ENCODE results near the gene VAV2. TPM values are rescaled to one million over a fixed set of nuclear protein-coding genes. Genes with fewer than 3 reads are reported as not detected.

VAV2 gene
- total RNA-seq, 1 experiment from 2014 or later, result 9.7 TPM

DNA sequence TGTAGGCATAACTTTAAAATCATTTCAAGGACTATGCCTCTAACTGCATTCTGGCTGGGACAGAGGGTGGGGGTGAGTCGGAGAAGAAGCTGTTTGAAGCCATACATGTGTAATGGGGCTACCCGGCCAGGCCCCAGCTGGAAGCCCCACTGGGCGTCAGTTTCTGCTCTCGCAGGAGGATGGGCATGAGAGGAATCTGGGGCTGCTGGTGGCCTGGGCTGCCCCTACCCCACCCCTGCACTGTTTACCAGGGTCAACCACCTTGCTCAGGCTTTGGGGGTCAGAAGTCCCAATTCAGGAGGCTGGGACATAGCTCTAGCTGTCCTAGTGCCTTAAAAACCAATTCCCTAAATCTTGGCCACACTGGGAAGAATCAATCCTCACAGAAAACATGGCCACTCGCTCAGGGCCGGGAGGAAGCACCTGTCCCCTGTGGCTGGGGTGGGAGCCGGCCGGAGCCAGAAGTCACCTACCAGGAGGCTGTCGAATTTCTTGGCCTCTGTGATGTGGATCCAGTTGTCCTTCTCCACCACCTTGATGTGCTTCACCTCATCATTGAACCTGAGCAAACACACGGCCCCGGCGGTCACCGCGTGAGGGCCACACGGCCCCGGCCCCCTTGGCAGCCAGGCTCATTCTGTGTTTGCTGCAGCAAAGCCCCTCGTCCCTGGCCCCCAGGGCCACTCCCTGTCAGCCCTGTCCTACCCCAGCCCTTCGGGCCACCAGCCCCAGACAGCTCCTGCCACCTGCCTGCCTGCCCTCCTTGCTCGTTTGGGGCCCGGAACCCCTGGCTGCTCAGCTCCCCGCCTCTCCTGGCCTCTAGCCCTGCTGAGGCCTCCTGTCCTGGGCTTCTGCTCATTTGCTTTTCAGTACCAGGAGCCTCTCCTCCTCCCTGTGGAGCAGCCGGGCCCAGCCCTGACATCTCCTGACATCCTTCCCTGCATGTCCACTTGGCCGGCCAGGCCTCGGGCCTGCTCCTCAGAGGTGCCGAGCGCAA lies 220.3 kb downstream of the VAV2 start:
- no peak overlapping the region for H3K4me3 ChIP-seq (ENCODE audit: low read length)
- H3K4me1 ChIP-seq (ENCODE audit: insufficient read depth, low read length), result no peaks in the 10 kb centered on the region
- no peaks in the 10 kb centered on the region for H4K20me1 ChIP-seq (ENCODE audit: low read length)
- no TSS peak for BruUV-seq (replicated peaks)
- H3K79me2 ChIP-seq (ENCODE audit: low read length), result no peaks in the 10 kb centered on the region
- ATAC-seq, result no peak
- H3K27me3 ChIP-seq (ENCODE audit: low read length), result no peaks in the 10 kb centered on the region
- peaks cover 15% of the 10 kb centered on the region for H3K36me3 ChIP-seq (ENCODE audit: low read depth, low read length)
- intact Hi-C loops (cut with micrococcal nuclease), result no loop called here
- no peaks in the 10 kb centered on the region for H3K9me3 ChIP-seq (ENCODE audit: low read length)
- no peak overlapping the region for H3K9ac ChIP-seq (ENCODE audit: low read length)
- H2AFZ ChIP-seq (ENCODE audit: low read length), result no peak overlapping the region
- no peak overlapping the region for H3K27ac ChIP-seq (ENCODE audit: low read length)
- no peak overlapping the region for H3K4me2 ChIP-seq (ENCODE audit: low read length)
- no peaks in the 10 kb centered on the region for H3K9me2 ChIP-seq (replicated peaks; ENCODE audit: low read length)
- no peaks in the 10 kb centered on the region for H3F3A ChIP-seq (ENCODE audit: low read length, unreplicated experiment)
- TF ChIP-seq, protein P1, sequence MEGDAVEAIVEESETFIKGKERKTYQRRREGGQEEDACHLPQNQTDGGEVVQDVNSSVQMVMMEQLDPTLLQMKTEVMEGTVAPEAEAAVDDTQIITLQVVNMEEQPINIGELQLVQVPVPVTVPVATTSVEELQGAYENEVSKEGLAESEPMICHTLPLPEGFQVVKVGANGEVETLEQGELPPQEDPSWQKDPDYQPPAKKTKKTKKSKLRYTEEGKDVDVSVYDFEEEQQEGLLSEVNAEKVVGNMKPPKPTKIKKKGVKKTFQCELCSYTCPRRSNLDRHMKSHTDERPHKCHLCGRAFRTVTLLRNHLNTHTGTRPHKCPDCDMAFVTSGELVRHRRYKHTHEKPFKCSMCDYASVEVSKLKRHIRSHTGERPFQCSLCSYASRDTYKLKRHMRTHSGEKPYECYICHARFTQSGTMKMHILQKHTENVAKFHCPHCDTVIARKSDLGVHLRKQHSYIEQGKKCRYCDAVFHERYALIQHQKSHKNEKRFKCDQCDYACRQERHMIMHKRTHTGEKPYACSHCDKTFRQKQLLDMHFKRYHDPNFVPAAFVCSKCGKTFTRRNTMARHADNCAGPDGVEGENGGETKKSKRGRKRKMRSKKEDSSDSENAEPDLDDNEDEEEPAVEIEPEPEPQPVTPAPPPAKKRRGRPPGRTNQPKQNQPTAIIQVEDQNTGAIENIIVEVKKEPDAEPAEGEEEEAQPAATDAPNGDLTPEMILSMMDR (conservative IDR thresholded peaks at IDR 0.05; ENCODE audit: low read depth, low read length), result no peak
- DNase-seq, result no peak
- POLR2A ChIA-PET (ENCODE audit: unreplicated experiment), result no interaction called here
- CTCF ChIA-PET, result no interaction called here

DNA sequence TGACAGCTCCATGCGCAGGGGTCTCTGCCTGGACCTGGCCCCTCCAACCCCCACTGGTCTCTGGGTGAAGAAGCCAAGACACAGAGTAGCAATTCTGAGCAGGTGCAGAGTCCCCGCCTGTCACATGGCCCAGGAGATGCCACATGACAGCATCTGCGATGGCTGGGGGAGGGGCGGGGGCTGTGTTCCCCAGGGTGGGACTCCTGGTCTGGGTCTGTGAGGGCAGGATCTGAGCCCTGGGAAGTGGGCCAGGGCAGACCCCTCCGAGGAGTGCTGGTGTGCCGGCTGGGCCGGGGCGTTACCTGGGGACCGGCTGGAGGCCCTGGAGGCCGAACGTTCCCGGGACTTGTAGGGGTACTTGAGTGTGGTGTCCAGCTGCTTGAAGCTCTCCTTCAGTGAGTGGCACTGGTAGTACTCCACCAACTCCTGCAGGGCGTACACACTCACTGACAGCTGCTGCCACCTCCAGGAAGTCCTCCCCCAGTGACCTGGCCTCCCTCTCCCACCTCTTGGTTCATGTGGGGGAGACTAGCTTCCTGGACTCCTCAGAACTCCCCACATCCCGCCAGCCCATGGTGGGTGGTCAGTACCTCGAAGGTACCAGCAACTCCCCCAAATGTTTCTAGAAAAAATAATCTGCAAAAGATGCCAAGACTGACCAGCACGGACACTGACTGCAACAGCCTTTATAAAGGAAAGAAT lies 221.9 kb downstream of the VAV2 start:
- Histone ChIP-seq H3K9me3 (ENCODE audit: low read length) (no peaks in the 10 kb centered on the region), H3K4me2 (ENCODE audit: low read length) (no peak overlapping the region), H3F3A (ENCODE audit: low read length, unreplicated experiment) (no peaks in the 10 kb centered on the region), H3K9ac (ENCODE audit: low read length) (no peak overlapping the region), H3K27ac (ENCODE audit: low read length) (no peak overlapping the region), H3K36me3 (ENCODE audit: low read depth, low read length) (peaks cover 16% of the 10 kb centered on the region), H3K4me1 (ENCODE audit: insufficient read depth, low read length) (no peaks in the 10 kb centered on the region), H4K20me1 (ENCODE audit: low read length) (no peaks in the 10 kb centered on the region), H3K79me2 (ENCODE audit: low read length) (no peaks in the 10 kb centered on the region), H3K9me2 (replicated peaks; ENCODE audit: low read length) (no peaks in the 10 kb centered on the region), H3K4me3 (ENCODE audit: low read length) (no peak overlapping the region), H2AFZ (ENCODE audit: low read length) (no peak overlapping the region), H3K27me3 (ENCODE audit: low read length) (no peaks in the 10 kb centered on the region)
- BruUV-seq (replicated peaks), result no TSS peak
- ChIA-PET POLR2A (ENCODE audit: unreplicated experiment) (no interaction called here), CTCF (no interaction called here)
- TF ChIP-seq EZH2 (IDR thresholded peaks at IDR 0.05; ENCODE audit: low read length, unreplicated experiment), result no peak
- TF ChIP-seq, protein P1 (conservative IDR thresholded peaks at IDR 0.05; ENCODE audit: low read depth, low read length), result no peak
- no peak for TF ChIP-seq EZH2phosphoT487 (IDR thresholded peaks at IDR 0.05; ENCODE audit: borderline replicate concordance, low read length)
- DNase-seq (no peak), ATAC-seq (no peak)
- intact Hi-C loops (cut with micrococcal nuclease), result no loop called here
